ENCODE measurements around the gene ACAD9. TPM values are rescaled to one million over a fixed set of nuclear protein-coding genes. Genes with fewer than 3 reads are reported as not detected.

ACAD9 gene
- total RNA-seq, 1 donor from 2014 or later, result 44.1 TPM

DNA sequence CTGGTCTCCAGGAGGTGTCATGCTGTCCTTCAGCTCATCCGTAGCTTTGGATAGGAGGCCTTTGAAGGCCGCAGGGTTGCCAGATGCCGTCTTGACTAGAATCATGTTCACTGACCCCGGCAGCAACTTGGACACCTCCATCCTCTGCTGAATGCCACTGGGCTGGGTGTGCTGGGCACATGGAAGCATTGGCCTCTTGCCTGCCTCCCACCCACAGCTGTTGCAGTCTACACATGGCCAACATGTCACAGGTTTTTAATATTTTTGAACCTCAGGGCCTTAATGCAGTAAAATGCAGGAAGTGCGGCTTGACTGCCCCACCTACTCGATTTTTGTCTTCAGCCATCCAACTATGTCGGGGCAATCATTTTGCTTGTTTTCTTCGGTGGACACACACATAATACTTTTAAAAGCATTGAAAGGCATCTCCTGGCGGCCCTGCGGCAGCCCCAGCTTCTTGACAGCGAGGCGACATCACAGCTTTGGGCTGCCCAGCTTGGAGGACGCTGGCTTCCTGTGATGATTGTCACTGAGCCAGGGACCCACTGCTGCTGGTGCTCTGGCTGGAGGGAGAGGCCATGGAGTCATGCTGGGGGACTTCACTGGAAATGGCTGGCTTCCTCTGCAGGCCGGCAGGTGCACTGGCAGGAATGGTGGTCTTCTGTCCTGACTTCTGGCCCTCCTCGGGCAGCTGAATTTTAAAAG lies 31.6 kb upstream of the ACAD9 start:
- no peak for DNase-seq
- Mint-ChIP-seq H3K4me3 (ENCODE audit: unreplicated experiment) (no peak overlapping the region), H3K36me3 (ENCODE audit: unreplicated experiment) (no peaks in the 10 kb centered on the region), H3K27me3 (ENCODE audit: unreplicated experiment) (peaks cover 5% of the 10 kb centered on the region), H3K4me1 (ENCODE audit: low read depth, unreplicated experiment) (peaks cover 10% of the 10 kb centered on the region), H3K9me3 (ENCODE audit: unreplicated experiment) (peaks cover 2% of the 10 kb centered on the region), H3K27ac (ENCODE audit: unreplicated experiment) (no peak overlapping the region)
- TF ChIP-seq, protein P1, sequence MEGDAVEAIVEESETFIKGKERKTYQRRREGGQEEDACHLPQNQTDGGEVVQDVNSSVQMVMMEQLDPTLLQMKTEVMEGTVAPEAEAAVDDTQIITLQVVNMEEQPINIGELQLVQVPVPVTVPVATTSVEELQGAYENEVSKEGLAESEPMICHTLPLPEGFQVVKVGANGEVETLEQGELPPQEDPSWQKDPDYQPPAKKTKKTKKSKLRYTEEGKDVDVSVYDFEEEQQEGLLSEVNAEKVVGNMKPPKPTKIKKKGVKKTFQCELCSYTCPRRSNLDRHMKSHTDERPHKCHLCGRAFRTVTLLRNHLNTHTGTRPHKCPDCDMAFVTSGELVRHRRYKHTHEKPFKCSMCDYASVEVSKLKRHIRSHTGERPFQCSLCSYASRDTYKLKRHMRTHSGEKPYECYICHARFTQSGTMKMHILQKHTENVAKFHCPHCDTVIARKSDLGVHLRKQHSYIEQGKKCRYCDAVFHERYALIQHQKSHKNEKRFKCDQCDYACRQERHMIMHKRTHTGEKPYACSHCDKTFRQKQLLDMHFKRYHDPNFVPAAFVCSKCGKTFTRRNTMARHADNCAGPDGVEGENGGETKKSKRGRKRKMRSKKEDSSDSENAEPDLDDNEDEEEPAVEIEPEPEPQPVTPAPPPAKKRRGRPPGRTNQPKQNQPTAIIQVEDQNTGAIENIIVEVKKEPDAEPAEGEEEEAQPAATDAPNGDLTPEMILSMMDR (IDR thresholded peaks at IDR 0.05; ENCODE audit: partially characterized antibody, unreplicated experiment), result no peak

DNA sequence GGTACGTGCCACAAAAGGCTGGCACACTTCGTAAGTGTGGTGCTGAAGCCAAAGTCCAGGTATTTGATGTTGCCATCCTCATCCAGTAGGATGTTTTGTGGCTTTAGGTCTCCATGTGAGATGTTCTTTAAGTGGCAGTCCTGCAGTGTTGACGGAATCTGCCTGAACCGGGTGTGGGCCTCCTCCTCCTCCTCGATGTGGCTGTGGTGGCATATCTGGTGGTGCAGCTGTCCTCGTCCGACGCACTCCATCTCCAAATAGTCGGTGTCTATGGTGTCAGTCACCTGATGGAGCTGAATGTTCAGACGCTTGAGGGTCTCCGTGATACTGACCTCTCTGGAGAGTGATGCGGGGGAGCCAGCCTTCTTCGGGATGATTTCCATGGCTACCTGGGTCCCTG lies 30.5 kb upstream of the ACAD9 start:
- peaks cover 5% of the 10 kb centered on the region for H3K27me3 Mint-ChIP-seq (ENCODE audit: unreplicated experiment)
- DNase-seq, result no peak
- H3K27ac Mint-ChIP-seq (ENCODE audit: unreplicated experiment), result no peak overlapping the region
- H3K36me3 Mint-ChIP-seq (ENCODE audit: unreplicated experiment), result peaks cover 3% of the 10 kb centered on the region
- no peak overlapping the region for H3K4me3 Mint-ChIP-seq (ENCODE audit: unreplicated experiment)
- TF ChIP-seq, protein P1 (IDR thresholded peaks at IDR 0.05; ENCODE audit: partially characterized antibody, unreplicated experiment), result no peak
- peaks cover 10% of the 10 kb centered on the region for H3K4me1 Mint-ChIP-seq (ENCODE audit: low read depth, unreplicated experiment)
- peaks cover 4% of the 10 kb centered on the region for H3K9me3 Mint-ChIP-seq (ENCODE audit: unreplicated experiment)

DNA sequence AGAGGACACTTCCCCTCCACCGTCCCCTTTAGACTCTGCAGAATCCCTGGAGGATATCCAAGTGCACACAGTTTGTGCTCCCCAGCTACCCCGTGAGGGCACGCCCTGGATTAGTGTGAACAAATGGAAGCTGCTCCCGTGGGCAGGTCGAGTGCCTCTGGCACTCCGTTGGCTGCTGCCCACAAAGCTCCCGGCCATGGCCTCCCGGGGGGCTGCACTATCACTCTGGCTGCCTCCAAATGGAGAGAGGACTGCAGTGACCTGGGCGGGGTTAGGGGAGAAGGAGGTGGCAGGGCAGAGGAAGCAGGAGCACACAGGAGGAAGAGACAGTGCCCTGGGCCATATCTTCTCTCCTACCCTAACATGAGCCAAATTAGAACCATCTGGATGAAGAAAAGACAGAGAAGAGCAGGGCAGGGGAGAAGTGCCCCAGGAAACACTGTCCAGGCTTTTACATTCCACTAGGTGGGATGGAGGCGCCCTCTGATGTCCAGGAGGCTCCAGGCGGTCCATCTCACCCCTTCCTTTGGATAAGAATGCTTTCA lies 29.4 kb upstream of the ACAD9 start:
- no peak for DNase-seq
- H3K9me3 Mint-ChIP-seq (ENCODE audit: unreplicated experiment), result peaks cover 7% of the 10 kb centered on the region
- H3K27ac Mint-ChIP-seq (ENCODE audit: unreplicated experiment), result no peak overlapping the region
- TF ChIP-seq, protein P1 (IDR thresholded peaks at IDR 0.05; ENCODE audit: partially characterized antibody, unreplicated experiment), result no peak
- no peak overlapping the region for H3K4me3 Mint-ChIP-seq (ENCODE audit: unreplicated experiment)
- peaks cover 4% of the 10 kb centered on the region for H3K27me3 Mint-ChIP-seq (ENCODE audit: unreplicated experiment)
- peaks cover 13% of the 10 kb centered on the region for H3K36me3 Mint-ChIP-seq (ENCODE audit: unreplicated experiment)
- H3K4me1 Mint-ChIP-seq (ENCODE audit: low read depth, unreplicated experiment), result peaks cover 8% of the 10 kb centered on the region

DNA sequence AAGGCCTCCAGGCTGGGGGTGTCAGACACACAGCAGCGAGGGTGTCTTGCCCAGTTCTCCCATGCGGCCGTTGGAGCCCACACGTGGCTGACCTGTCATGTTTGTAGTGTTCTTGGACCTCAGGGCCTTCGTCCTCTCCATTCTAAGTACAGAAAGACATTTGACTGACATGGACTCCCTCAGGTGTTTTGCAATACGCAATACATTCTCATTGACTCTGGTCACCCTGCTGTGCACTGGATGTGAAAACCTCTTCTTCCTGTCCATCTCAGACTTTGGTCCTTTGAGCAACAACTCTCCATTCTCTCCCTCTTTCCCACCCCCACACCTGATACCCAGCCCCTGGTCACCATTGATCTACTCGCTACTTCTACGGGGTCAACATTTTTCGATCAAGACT lies 28.9 kb upstream of the ACAD9 start:
- no peaks in the 10 kb centered on the region for H3K27me3 Mint-ChIP-seq (ENCODE audit: unreplicated experiment)
- H3K4me1 Mint-ChIP-seq (ENCODE audit: low read depth, unreplicated experiment), result peaks cover 4% of the 10 kb centered on the region

DNA sequence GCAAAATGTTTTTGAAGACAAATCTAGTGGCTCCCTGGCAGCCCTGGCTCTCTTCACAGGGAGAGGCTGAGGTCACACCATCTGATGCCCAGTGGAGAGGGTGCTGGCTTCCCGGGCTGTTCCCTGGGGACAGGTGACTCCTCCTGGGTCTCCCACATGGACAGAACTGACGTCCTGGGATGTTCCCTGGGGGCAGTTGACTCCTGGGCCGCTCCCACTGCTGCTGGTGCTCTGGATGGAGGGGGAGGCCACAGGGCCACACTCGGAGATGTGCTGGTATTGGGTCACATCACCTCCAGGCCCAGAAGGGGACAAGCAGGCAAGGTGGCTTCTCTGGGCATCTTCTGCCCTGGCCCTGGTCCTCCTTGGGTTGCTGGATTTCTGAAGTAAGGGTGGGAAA lies 27.8 kb upstream of the ACAD9 start:
- Mint-ChIP-seq H3K4me3 (ENCODE audit: unreplicated experiment) (no peak overlapping the region), H3K27ac (ENCODE audit: unreplicated experiment) (no peak overlapping the region), H3K27me3 (ENCODE audit: unreplicated experiment) (no peaks in the 10 kb centered on the region), H3K9me3 (ENCODE audit: unreplicated experiment) (peaks cover 9% of the 10 kb centered on the region), H3K4me1 (ENCODE audit: low read depth, unreplicated experiment) (peaks cover 4% of the 10 kb centered on the region), H3K36me3 (ENCODE audit: unreplicated experiment) (peaks cover 21% of the 10 kb centered on the region)
- no peak for DNase-seq
- TF ChIP-seq, protein P1 (IDR thresholded peaks at IDR 0.05; ENCODE audit: partially characterized antibody, unreplicated experiment), result no peak

More for the DNA sequence above, 28.9 kb upstream of the ACAD9 start:
- Mint-ChIP-seq H3K36me3 (ENCODE audit: unreplicated experiment) (peaks cover 19% of the 10 kb centered on the region), H3K27ac (ENCODE audit: unreplicated experiment) (no peak overlapping the region), H3K4me3 (ENCODE audit: unreplicated experiment) (no peak overlapping the region), H3K9me3 (ENCODE audit: unreplicated experiment) (peaks cover 7% of the 10 kb centered on the region)
- DNase-seq, result no peak
- TF ChIP-seq, protein P1 (IDR thresholded peaks at IDR 0.05; ENCODE audit: partially characterized antibody, unreplicated experiment), result no peak
